OCI-LY7 (cell line): Measurements from ENCODE around the gene THTPA. TPM values are rescaled to one million over a fixed set of nuclear protein-coding genes. Genes with fewer than 3 reads are reported as not detected.

Experiments used
- BruUV-seq: library from RNA; stranded (reverse); fragments of 400-500 nt; replicated peaks from 2 replicates; lab custom pipeline; 2021; lab: Mats Ljungman, UMichigan
- CTCF ChIA-PET: fragments of 300-600 bp; sonication (Branson Sonifier 250); formaldehyde crosslinking; loops from one replicate; lab custom pipeline; 2022; ENCODE audit warnings: antibody characterized with exemption; ENCODE audit not compliant: unreplicated experiment; lab: Charles Lee
- POLR2A ChIA-PET: fragments of 300-600 bp; sonication (Branson Sonifier 250); formaldehyde crosslinking; loops from one replicate; lab custom pipeline; 2022; ENCODE audit warnings: antibody characterized with exemption; lab: Charles Lee
- DNase-seq: peaks from one replicate; pipeline ENCODE4 v3.0.0-alpha.2; 2015; ENCODE audit warnings: low spot score
- H2AFZ ChIP-seq: fragments of 200-600 bp; sonication (generic), shearing (Covaris generic); 2 replicates; pipeline ENCODE4 v1.6.1; 2014; ENCODE audit warnings: mild to moderate bottlenecking, antibody characterized with exemption, low read length, moderate library complexity
- H3K27ac ChIP-seq: fragments of 200-600 bp; sonication (generic); 2 replicates; pipeline ENCODE4 v1.5.1; 2014; ENCODE audit warnings: mixed run types, low read depth, mild to moderate bottlenecking, moderate library complexity, low read length, inconsistent platforms; ENCODE audit not compliant: poor library complexity, severe bottlenecking
- H3K36me3 ChIP-seq: fragments of 200-600 bp; sonication (generic); 2 replicates; pipeline ENCODE4 v1.6.1; 2014; ENCODE audit warnings: mild to moderate bottlenecking, antibody characterized with exemption, low read length, moderate library complexity, mixed read lengths; ENCODE audit not compliant: insufficient read depth
- H3K4me1 ChIP-seq: fragments of 200-600 bp; sonication (generic); 2 replicates; pipeline ENCODE4 v1.5.1; 2014; ENCODE audit warnings: mild to moderate bottlenecking, low read length; ENCODE audit not compliant: insufficient read depth, poor library complexity, severe bottlenecking
- H3K4me2 ChIP-seq: fragments of 200-600 bp; sonication (generic); 2 replicates; pipeline ENCODE4 v1.6.1; 2014; ENCODE audit warnings: mild to moderate bottlenecking, low read length
- H3K4me3 ChIP-seq: fragments of 200-600 bp; sonication (generic); 2 replicates; pipeline ENCODE4 v1.5.1; 2014; ENCODE audit warnings: mild to moderate bottlenecking, low read depth, low read length; ENCODE audit not compliant: poor library complexity, severe bottlenecking
- H3K79me2 ChIP-seq: fragments of 200-600 bp; sonication (generic); 2 replicates; pipeline ENCODE4 v1.6.1; 2016; ENCODE audit warnings: low read depth, mild to moderate bottlenecking, low read length, moderate library complexity, mixed read lengths; ENCODE audit not compliant: insufficient read depth
- H3K9me2 ChIP-seq: fragments of 200-600 bp; sonication (generic); 2 replicates; pipeline ENCODE4 v1.6.1; 2016; ENCODE audit warnings: mild to moderate bottlenecking, low read length, mixed read lengths; ENCODE audit not compliant: insufficient read depth
- H3K9me3 ChIP-seq: fragments of 200-600 bp; sonication (generic); 2 replicates; pipeline ENCODE4 v1.6.1; 2014; ENCODE audit warnings: mild to moderate bottlenecking, mixed run types, low read length, mixed read lengths
- H4K20me1 ChIP-seq: fragments of 200-600 bp; sonication (generic); 2 replicates; pipeline ENCODE4 v1.6.1; 2014; ENCODE audit warnings: mild to moderate bottlenecking, antibody characterized with exemption, low read length, moderate library complexity, mixed read lengths; ENCODE audit not compliant: insufficient read depth
- EZH2phosphoT487 ChIP-seq: fragments of 200-600 bp; sonication (generic); IDR thresholded peaks from 2 replicates; pipeline ENCODE4 v1.6.1; 2018; ENCODE audit warnings: low read depth, borderline replicate concordance, mild to moderate bottlenecking, mixed run types, antibody characterized with exemption, low read length, moderate library complexity, mixed read lengths
- intact Hi-C: fragments of 100-400 bp; cut with micrococcal nuclease; formaldehyde crosslinking; loops from one replicate; pipeline ENCODE4 v1.10.0; 2022; ENCODE audit not compliant: unreplicated experiment
- total RNA-seq, 2 experiments: library from RNA; depleted of rRNA in 1 of 2; stranded (reverse); fragments of >200 nt in 1 of 2; shearing (Covaris generic) in 1 of 2; gene quantifications; 2 replicates each; pipeline ENCODE4 v1.2.3, GENCODE V29; 2014 to 2022
- TF ChIP-seq, protein P1 (sequence below): fragments of 200-600 bp; sonication (generic); conservative IDR thresholded peaks from 2 replicates; pipeline ENCODE4 v1.5.1; 2014; ENCODE audit warnings: mild to moderate bottlenecking, antibody characterized with exemption, low read length, moderate library complexity, mixed read lengths

Gene THTPA
- total RNA-seq, 2 experiments from 2014 or later: 15.4 to 28.6 TPM

DNA sequence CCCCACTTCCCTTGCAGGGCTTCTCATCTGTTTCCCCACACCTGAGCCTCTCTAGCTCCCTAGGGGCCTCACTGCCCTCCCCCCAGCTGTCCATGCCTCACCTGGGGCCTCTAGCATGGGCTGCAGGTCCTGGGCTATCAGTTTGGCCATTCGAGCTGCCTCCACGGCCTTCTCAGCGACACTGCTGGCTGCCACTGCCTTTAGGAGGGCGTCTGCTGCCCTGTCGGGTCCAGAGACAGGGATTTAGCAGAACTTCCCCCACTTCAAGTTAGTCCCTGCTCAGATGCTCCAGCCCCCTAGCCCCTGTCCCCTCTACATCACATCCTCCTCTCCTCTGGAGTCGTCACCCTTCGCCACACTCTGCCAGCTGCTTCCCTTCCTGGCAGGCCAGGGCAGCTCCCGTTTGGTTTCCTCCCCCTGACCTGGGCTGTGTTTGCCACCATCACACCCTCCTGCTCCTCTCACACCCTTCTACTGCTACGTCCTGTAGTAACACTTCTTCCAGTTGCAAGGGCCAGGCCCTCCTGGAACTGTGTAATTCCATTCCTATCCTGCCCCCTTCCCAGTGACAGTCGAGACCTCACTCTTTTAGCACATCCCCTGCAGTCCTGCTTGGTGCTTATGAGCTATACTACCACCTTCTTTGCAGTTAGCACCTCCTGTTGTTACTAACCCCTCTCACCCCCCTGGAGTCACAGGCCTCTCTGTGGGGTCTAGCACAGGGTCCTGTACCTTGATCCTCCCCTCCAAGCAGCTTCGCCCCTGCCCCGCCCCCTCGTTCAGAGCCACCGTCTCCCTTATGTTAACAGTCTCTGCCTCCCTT lies 15.8 kb downstream of the THTPA start:
- CTCF ChIA-PET: no interaction called here
- intact Hi-C loops: no loop called here
- POLR2A ChIA-PET: interaction anchor here (0.8 to 1.7 kb wide), 2 partner anchors 14 to 63 kb away, joined by 3 to 4 read pairs; no protein-coding TSS in a partner anchor
- no peaks in the 10 kb centered on the region for H3K36me3 ChIP-seq
- no peaks in the 10 kb centered on the region; the same call in 1 of the 2 replicates for H4K20me1 ChIP-seq
- no peaks in the 10 kb centered on the region for H3K9me3 ChIP-seq
- no peak overlapping the region for H3K4me2 ChIP-seq
- H3K79me2 ChIP-seq: peaks cover 3% of the 10 kb centered on the region; the same call in 1 of the 2 replicates
- DNase-seq: no peak
- no peaks in the 10 kb centered on the region for H3K9me2 ChIP-seq
- H3K27ac ChIP-seq: no peak overlapping the region
- BruUV-seq: no TSS peak
- TF ChIP-seq, protein P1, sequence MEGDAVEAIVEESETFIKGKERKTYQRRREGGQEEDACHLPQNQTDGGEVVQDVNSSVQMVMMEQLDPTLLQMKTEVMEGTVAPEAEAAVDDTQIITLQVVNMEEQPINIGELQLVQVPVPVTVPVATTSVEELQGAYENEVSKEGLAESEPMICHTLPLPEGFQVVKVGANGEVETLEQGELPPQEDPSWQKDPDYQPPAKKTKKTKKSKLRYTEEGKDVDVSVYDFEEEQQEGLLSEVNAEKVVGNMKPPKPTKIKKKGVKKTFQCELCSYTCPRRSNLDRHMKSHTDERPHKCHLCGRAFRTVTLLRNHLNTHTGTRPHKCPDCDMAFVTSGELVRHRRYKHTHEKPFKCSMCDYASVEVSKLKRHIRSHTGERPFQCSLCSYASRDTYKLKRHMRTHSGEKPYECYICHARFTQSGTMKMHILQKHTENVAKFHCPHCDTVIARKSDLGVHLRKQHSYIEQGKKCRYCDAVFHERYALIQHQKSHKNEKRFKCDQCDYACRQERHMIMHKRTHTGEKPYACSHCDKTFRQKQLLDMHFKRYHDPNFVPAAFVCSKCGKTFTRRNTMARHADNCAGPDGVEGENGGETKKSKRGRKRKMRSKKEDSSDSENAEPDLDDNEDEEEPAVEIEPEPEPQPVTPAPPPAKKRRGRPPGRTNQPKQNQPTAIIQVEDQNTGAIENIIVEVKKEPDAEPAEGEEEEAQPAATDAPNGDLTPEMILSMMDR: no peak
- TF ChIP-seq EZH2phosphoT487: no peak
- peaks cover 21% of the 10 kb centered on the region for H3K4me1 ChIP-seq
- H2AFZ ChIP-seq: no peak overlapping the region
- H3K4me3 ChIP-seq: no peak overlapping the region

DNA sequence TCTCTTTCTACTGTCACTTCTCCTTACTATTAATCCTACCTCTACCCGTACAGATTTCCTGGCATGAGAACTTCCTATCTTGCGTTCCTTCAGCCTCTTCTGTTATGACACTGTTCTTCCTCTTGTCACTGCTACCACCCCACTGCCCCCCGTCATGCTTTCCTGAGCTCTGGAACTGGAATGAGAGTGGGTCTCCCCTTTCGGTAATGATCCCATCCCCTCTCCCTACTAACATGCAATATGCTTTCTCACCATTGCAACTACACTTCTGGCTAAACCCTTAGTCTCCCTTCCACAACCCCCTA lies 16.4 kb downstream of the THTPA start:
- BruUV-seq: no TSS peak
- CTCF ChIA-PET: no interaction called here

More for the DNA sequence above, 16.4 kb downstream of the THTPA start:
- H4K20me1 ChIP-seq: no peaks in the 10 kb centered on the region
- H3K4me1 ChIP-seq: peaks cover 21% of the 10 kb centered on the region
- no peak overlapping the region for H2AFZ ChIP-seq
- POLR2A ChIA-PET: interaction anchor here (0.5 to 1.7 kb wide), 3 partner anchors 15 to 473 kb away, joined by 3 to 4 read pairs (median 4); no protein-coding TSS in a partner anchor
- DNase-seq: no peak
- no peaks in the 10 kb centered on the region for H3K79me2 ChIP-seq
- H3K9me2 ChIP-seq: no peaks in the 10 kb centered on the region
- no peak overlapping the region for H3K4me3 ChIP-seq
- H3K9me3 ChIP-seq: no peaks in the 10 kb centered on the region
- intact Hi-C loops: no loop called here
- TF ChIP-seq, protein P1: no peak
- no peak for TF ChIP-seq EZH2phosphoT487
- no peak overlapping the region for H3K27ac ChIP-seq
- H3K4me2 ChIP-seq: no peak overlapping the region
- H3K36me3 ChIP-seq: no peaks in the 10 kb centered on the region
